ENCODE results near the gene USP53.

- TF ChIP-seq POU6F1 (CRISPR knock-in tag; IDR thresholded peaks at IDR 0.05; ENCODE audit: borderline replicate concordance, low read depth) (no peak), ZNF565 (CRISPR knock-in tag; conservative IDR thresholded peaks at IDR 0.05; ENCODE audit: low read depth) (no peak), SNAI2 (CRISPR knock-in tag; IDR thresholded peaks at IDR 0.05) (no peak), ZFP3 (CRISPR knock-in tag; IDR thresholded peaks at IDR 0.05) (no peak), TOX (CRISPR knock-in tag; IDR thresholded peaks at IDR 0.05; ENCODE audit: borderline replicate concordance) (no peak), TSHZ2 (CRISPR knock-in tag; IDR thresholded peaks at IDR 0.05) (no peak), ARNTL (CRISPR knock-in tag; IDR thresholded peaks at IDR 0.05; ENCODE audit: borderline replicate concordance, low read depth) (no peak), GLIS3 (CRISPR knock-in tag; IDR thresholded peaks at IDR 0.05) (no peak), PATZ1 (CRISPR knock-in tag; IDR thresholded peaks at IDR 0.05; ENCODE audit: borderline replicate concordance) (no peak), BACH2 (CRISPR knock-in tag; IDR thresholded peaks at IDR 0.05; ENCODE audit: borderline replicate concordance) (no peak)
Observed at GRCh38 chr4:119165767-119166166, 46.7 kb upstream of the USP53 start.
